ENCODE results near the gene EFCAB11. TPM values are rescaled to one million over a fixed set of nuclear protein-coding genes. Genes with fewer than 3 reads are reported as not detected.

EFCAB11 gene
- total and polyA plus RNA-seq, 2 of the 8 experiments (the other 6 are each of a cell fraction or from before 2014, with no cell fraction given) = 6.8 to 12.8 TPM

- H3K18ac ChIP-seq (ENCODE audit: extremely low read depth, low read length) = no peak overlapping the region
- H3K36me3 ChIP-seq (ENCODE audit: control insufficient read depth in 2 of 4, insufficient read depth in 4 of 4, low read length in 3 of 4) = no peaks in the 10 kb centered on the region
- no peak overlapping the region for H3K14ac ChIP-seq (ENCODE audit: insufficient read length)
- 81% methylated on average over 1 of the region's 1 CpG; no CpG with 5 or more reads in 1 of the 2 experiments for WGBS, 2 experiments (ENCODE audit: extremely low coverage in 1 of 2, insufficient coverage in 1 of 2, insufficient read length in 1 of 2, insufficient replicate concordance in 2 of 2, low coverage in 1 of 2, low lambda C conversion rate in 2 of 2, missing lambda C conversion rate in 1 of 2)
- H4K5ac ChIP-seq (ENCODE audit: insufficient read length, low read depth, low read length) = no peak overlapping the region
- H4K20me1 ChIP-seq (replicated peaks in 1 of 2; ENCODE audit: control insufficient read depth in 1 of 2, insufficient read depth in 2 of 2, low read length in 2 of 2) = no peaks in the 10 kb centered on the region
- no peaks in the 10 kb centered on the region for H3K79me2 ChIP-seq (ENCODE audit: control insufficient read depth in 1 of 2, insufficient read depth in 2 of 2, low read length in 2 of 2)
- no peak overlapping the region for H2BK5ac ChIP-seq (ENCODE audit: low read depth, low read length)
- no peak overlapping the region for H2AK5ac ChIP-seq (ENCODE audit: low read depth, low read length)
- H2AFZ ChIP-seq (ENCODE audit: low read length) = no peak overlapping the region
- no peak for FAIRE-seq
- no peak overlapping the region for H3K4ac ChIP-seq (replicated peaks; ENCODE audit: insufficient read length, low read depth, low read length)
- no peak overlapping the region for H3K9ac ChIP-seq (replicated peaks in 1 of 4; ENCODE audit: extremely low read depth in 1 of 4, low read depth in 3 of 4, low read length in 3 of 4)
- 0 out of 7 replicates have a peak, but pooled peaks cover 0 to 5% (median 0%) of the 10 kb centered on the region in 4 experiments for H3K4me1 ChIP-seq (replicated peaks in 1 of 4; ENCODE audit: control insufficient read depth in 3 of 4, insufficient read depth in 4 of 4, low read length in 3 of 4)
- H4K8ac ChIP-seq (ENCODE audit: extremely low read depth, insufficient read depth, low read length) = no peak overlapping the region
- no peaks in the 10 kb centered on the region for H3K23me2 ChIP-seq (ENCODE audit: low read depth, low read length)
- H2BK15ac ChIP-seq (ENCODE audit: low read length) = no peak overlapping the region
- TF ChIP-seq SIN3A (conservative IDR thresholded peaks at IDR 0.05 in 1 of 2, IDR thresholded peaks at IDR 0.05 in 1 of 2; ENCODE audit: low read depth in 1 of 2, low read length in 2 of 2) (no peak), RNF2 (IDR thresholded peaks at IDR 0.05; ENCODE audit: borderline replicate concordance, low read depth, low read length, missing control alignments, poor library complexity, severe bottlenecking) (no peak), ZNF274 (IDR thresholded peaks at IDR 0.05; ENCODE audit: borderline replicate concordance, extremely low read depth, low read length) (no peak), HDAC6 (IDR thresholded peaks at IDR 0.05; ENCODE audit: low read depth, low read length) (no peak), BCL11A (IDR thresholded peaks at IDR 0.05; ENCODE audit: low read depth in 2 of 2, low read length in 2 of 2) (no peak)
- H3K79me1 ChIP-seq (ENCODE audit: low read depth, low read length) = no peaks in the 10 kb centered on the region
- H3K4me3 ChIP-seq (ENCODE audit: extremely low read depth in 1 of 4, insufficient read depth in 2 of 4, low read depth in 3 of 4, low read length in 4 of 4) = no peak overlapping the region
- H3K4me2 ChIP-seq (ENCODE audit: insufficient read depth in 1 of 2, low read depth in 2 of 2, low read length in 2 of 2) = no peak overlapping the region
- no peak for DNase-seq (ENCODE audit: low read depth in 1 of 2, low spot score in 2 of 2)
- ChIA-PET CTCF (ENCODE audit: partially characterized antibody) (interaction anchor here (1.0 kb wide), 1 partner anchor 12 kb away, joined by 4 read pairs; no protein-coding TSS in a partner anchor), POLR2A (ENCODE audit: partially characterized antibody) (no interaction called here)
- no peak overlapping the region for H2BK120ac ChIP-seq (replicated peaks; ENCODE audit: low read depth, low read length)
- no peak overlapping the region for H3K56ac ChIP-seq (replicated peaks; ENCODE audit: insufficient read length, low read depth, low read length)
- no peak overlapping the region for H3K23ac ChIP-seq (ENCODE audit: insufficient read length)
- H3K27ac ChIP-seq (ENCODE audit: low read depth, low read length) = no peak overlapping the region
- no peak overlapping the region for H2BK12ac ChIP-seq (ENCODE audit: low read depth, low read length)
- H3K27me3 ChIP-seq (replicated peaks in 1 of 4; ENCODE audit: control insufficient read depth in 3 of 4, extremely low read depth in 1 of 4, insufficient read depth in 3 of 4, low read length in 3 of 4) = no peaks in the 10 kb centered on the region
- no peak overlapping the region for H2BK20ac ChIP-seq (ENCODE audit: low read length)
- H3K9me3 ChIP-seq (ENCODE audit: insufficient read depth in 2 of 2, low read depth in 1 of 2, low read length in 1 of 2) = no peaks in the 10 kb centered on the region
- no peak overlapping the region for H4K91ac ChIP-seq (replicated peaks; ENCODE audit: insufficient read length, low read length)
Observed at GRCh38 chr14:89844508-89844907, 110.0 kb downstream of the EFCAB11 start.
